A172 (cell line): ENCODE results near the gene RUBCNL. TPM values are rescaled to one million over a fixed set of nuclear protein-coding genes. Genes with fewer than 3 reads are reported as not detected.
A peak's percentile ranks its signal among the peaks of the same experiment; 100 is the strongest.
"Not testable (repeated sequence)": the region's sequence is repeated elsewhere in the genome, so short reads cannot be mapped to it uniquely, and the experiment has no call there.

ENCODE experiments used
- DNase-seq: peaks from one replicate; pipeline ENCODE4 v3.0.0-alpha.2; 2015; ENCODE audit warnings: low spot score
- total RNA-seq: library from RNA; depleted of rRNA; stranded (reverse); fragments of >200 nt; shearing (Covaris generic); gene quantifications from 2 replicates; pipeline ENCODE4 v1.2.3, GENCODE V29; 2014; rRNA removed

The RUBCNL gene
- total RNA-seq = 0.14 and 0.29 TPM in 2 replicates

- DNase-seq = peak; percentile 22
These were observed at the start of gene RUBCNL for GRCh38 chr13:46387064-46387851. TSS of gene RUBCNL (minus strand) at chr13:46387252. CDS start at chr13:46372475, 14,777 bp downstream.

GRCh38 chr13:46429558-46429957 lies 42.5 kb upstream of the RUBCNL start:
- DNase-seq = not testable (repeated sequence)

- DNase-seq = no peak
These were observed 18.4 kb upstream of the RUBCNL start for GRCh38 chr13:46405457-46405856.

DNA sequence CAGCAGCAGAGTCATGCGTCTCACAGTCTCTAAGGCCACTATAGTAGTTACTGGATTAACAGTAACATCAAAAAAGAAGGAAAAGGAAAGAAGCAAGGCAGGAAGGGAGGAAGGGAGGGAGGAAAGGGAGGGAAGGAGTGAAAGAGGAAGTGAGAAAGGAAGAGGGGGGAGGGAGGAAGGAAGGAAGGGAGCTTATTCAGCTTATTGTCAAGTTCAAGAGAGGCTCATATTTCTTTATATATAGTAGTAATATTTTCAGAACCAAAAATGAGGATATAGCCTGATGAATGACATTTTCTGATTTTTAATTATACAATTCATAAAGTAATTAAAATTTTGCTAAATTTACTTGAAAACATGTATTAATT lies 17.7 kb upstream of the RUBCNL start:
- no peak for DNase-seq

DNA sequence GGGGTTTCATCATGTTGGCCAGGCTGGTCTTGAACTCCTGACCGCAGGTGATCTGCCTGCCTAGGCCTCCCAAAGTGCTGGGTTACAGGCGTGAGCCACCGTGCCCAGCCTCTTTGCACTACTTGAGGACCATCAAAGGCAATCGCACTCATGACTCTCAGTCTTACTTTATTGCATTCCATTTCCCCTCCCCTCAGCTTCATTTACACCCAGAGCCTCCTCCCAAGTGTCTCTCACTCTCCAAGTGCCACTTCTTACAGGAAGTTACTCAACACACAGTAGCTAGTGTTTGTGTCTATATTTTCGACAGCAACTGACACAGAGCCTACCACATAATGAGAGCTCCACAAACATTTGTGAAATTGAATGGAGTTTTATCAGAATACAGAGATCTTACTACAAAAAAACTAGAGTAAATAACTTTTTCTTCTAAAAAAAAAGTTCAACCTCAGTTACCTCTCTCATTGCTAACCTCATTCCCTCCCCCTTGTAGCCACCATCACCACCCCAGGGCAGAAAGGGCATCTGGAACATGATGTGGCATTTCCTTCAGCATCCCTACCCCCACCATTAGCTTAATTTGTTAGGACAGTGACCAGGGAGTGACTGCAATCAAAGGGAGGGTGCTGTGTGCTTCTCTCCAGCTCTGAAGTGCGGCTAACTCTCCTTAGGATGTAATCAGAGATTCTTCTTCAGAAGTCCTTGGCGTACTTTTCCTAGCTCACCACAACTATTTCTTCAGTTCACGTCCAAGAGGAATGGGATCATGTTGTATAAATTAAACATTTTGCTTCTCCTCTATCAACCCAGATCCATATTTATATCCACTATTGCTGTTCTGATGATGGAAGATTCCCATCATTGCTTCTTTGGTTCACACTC lies 17.0 kb upstream of the RUBCNL start:
- no peak for DNase-seq

GRCh38 chr13:46402178-46402577 lies 15.1 kb upstream of the RUBCNL start:
- no peak for DNase-seq

GRCh38 chr13:46401432-46401831 lies 14.4 kb upstream of the RUBCNL start:
- no peak for DNase-seq

DNA sequence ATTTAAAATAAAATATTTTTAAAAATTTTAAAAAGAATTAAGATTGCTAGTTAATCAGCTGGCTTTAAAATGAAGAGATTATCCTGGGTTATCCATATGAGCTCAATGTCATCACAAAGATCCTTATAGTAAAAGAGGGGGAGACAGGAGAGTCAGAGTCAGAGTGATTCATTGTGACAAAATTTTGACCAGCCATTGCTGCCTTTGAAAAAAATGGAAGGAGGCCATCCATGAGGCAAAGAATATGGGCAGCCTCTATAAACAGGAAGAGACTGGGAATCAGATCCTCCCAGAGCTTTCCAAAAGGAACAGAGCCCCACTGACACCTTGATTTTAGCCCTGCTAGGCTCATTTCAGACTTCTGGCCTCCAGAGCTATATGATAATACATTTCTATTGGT lies 9.3 kb upstream of the RUBCNL start:
- DNase-seq = no peak

GRCh38 chr13:46392967-46393366 lies 5.9 kb upstream of the RUBCNL start:
- no peak for DNase-seq

DNA sequence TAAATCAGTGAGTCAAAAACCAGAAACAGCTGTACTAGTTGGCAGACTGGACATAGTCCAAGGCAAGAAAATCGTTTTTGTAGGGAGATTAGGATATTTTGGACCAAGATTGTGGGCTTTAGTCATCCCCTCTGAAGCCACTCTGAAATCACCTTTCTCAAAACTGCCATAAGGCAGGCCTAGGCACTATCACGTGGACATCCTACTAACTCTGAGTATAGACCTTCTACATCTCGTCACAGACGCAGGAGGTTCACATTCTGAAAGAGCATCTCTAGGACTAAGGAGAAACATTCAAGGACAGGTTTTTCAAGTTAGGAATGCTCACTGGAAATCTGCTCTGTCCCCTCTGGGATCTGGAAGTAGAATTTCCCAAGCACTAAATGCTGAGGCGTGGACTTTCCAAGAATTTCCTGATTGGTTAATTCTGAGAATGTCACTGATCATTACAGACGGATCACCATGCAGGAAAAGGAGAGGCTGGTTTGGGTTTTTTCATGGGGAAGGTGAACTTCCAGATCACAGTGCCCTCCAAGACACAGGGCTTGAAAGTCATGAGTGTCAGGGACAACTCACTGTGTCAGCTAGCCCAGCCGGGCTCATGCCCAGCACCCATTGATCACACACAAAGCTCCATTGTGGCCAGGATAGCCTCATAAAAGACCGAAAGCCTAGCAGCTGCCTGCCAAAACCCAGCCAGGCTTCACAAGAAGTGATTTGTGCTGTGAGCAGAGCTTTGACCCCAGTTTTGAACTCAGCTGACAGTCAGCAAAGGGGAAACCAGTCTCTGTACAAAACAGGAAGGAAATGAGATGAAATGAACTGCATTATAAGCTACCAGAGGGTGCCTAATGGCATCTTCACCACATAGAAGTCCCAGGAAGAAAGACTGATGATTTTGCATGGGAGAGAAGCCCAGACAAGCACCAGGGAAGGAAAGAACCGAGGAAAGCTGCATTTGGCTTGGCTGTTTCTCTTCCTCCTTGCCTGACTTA lies 2.7 kb upstream of the RUBCNL start:
- no peak for DNase-seq

DNA sequence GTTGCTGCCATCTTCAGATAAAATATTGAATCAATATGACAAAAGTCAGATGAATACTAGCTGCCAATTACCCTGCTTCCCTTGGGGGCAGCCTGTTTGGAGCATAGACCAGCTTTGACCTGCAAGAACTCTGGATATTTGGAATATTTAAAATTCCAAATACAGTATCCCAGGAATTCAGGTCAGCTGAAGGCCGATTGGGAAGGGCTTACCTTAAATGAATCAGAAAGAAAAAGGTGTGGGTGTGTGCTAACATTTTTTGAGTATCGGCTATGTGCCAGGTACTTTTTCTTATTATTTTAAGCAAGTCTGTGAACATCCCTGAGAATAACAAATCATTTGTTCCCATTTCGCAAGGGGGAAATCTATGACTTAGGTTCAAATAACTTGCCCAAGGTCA lies 1.8 kb upstream of the RUBCNL start:
- DNase-seq = no peak

GRCh38 chr13:46388308-46388707 lies 1.3 kb upstream of the RUBCNL start:
- no peak for DNase-seq

DNA sequence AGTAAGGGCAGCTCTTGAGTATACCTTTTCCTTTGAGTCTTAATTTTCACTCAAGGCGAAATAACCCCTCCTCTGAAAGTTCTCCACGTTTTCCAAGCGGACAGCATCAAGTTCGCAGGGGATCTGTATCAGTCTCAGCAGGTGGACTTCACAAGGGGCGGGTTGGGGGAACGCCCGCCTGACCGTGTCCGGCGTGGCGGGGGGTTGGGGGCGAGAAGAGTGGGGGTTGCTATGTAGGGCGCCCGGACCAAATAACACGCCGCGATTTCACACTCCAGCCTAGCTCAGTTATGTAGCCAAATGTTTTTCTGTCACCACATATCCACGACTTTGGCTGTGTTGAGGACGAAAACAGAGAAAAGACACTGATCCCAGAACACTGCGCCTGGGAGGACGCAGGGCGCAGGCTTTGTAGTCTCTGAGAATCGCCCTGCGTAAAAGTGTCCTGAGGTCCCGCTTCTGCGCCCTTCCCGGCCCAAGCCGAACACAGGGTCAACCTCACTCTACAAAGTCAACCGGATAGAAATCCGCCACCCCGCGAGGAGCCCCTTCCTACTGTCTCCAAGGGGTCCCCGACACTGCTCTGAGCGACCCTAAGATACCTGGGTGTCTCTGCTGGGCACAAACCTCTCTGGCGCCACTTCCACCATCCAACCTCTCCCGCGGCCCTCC lies 524 bp downstream of the RUBCNL start:
- DNase-seq = no peak

DNA sequence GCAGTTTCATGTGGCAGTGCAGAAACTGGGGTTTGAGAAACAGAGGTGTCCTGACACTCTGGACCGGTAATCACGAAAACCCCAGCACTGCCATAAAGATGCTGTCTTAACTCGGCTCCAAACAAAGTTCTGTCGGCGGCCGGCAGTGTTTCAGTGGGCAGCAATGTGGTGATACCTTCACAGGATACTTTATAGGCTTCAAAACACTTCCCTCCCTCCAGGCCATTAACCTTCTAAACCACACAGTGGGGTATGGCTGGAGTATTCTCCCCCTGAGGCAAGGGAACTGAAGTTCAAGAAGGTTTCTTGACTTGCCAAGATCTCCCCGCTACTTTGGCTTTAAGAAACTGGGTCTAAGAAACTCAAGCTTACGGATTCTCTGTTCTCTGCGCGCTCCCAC lies 1.1 kb downstream of the RUBCNL start:
- no peak for DNase-seq

- no peak for DNase-seq
These were observed 3.7 kb downstream of the RUBCNL start for GRCh38 chr13:46383383-46383782.

DNA sequence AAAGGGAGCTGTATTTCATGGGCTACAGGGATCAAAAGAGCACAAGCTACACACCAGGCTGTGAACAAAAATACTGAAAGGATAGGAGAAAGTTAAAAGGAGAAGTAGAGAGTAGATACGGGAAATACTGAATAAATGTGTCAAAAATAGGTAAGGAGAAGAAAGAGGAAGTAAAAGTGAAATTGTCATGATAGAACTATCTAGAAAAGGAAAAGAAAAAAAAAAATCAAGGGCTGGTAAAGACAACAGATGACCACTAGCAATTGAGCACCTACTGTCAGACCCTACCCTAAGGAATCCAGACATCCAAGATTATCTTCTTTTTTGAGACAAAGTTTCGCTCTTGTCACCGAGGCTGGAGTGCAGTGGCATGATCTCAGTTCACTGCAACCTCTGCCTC lies 4.8 kb downstream of the RUBCNL start:
- no peak for DNase-seq

DNA sequence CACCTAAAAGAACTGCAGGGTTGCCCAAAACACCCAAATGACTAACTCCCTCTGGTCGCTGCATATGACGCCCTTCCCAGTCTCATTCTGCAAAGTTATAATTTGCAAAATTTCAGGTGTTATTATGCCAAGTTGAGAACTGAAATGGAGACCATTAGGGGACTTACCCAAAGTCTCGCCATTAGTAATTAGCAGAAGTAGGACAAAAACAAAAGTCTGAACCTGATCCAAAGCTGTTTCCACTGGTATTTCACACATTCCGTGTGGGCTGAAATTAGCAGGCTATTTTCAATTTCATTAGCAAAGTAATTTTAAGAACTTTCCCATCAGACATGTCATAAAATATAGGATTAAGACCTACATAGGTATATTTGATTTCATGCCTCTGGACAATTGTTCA lies 6.8 kb downstream of the RUBCNL start:
- DNase-seq = no peak

DNA sequence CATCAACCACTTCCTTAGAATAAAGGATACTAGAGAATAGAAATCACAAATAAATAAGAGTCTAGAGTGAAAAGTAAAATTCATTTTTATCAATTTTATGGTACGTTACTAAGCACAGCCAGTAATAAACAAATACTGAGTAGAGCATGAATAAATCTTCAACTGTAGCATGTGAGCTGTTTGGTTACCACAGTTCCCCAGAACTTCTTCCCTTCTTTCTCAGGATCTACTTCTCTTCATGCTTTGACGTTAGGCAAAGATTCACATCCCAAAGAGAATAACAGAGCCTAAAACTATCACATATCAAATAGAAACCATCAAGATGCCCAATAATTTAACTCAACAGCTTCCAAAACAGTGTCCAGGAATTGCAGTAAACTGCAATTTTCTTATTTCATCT lies 7.4 kb downstream of the RUBCNL start:
- no peak for DNase-seq

DNA sequence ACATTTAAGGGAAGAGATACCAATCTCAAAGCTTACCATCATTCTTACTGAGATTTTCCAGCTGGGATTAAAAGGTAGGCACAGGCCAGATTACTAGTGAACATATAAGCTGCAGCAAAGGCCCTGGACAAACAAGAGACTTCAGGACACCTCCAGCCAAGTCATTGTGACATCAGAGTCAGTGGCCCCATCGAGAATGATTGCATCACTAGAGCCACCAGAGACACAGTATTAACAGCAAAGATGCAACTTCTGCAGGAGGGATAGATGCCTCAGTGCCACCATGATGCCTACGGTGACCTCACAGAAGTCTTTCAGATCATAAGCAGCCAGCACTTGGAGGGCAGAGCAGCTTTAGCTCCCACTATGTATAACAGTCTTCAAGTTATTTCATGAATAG lies 8.6 kb downstream of the RUBCNL start:
- DNase-seq = no peak

GRCh38 chr13:46377554-46377953 lies 9.5 kb downstream of the RUBCNL start:
- no peak for DNase-seq

- peak; percentile 10 for DNase-seq
These were observed 12.3 kb downstream of the RUBCNL start for GRCh38 chr13:46374710-46375109.
